SK-N-SH (cell line): ENCODE measurements around the gene ACOT8. TPM values are rescaled to one million over a fixed set of nuclear protein-coding genes. Genes with fewer than 3 reads are reported as not detected.

Experiments used
- CTCF ChIA-PET: fragments of 300-600, 350-600 bp; formaldehyde crosslinking; extraction: SDS; loops from one replicate; lab custom pipeline; 2021; lab: Yijun Ruan, JAX
- POLR2A ChIA-PET: fragments of 350-600 bp; sonication (Branson Sonifier 250); formaldehyde crosslinking; extraction: SDS; loops from one replicate; lab custom pipeline; 2020; ENCODE audit warnings: antibody characterized with exemption, inconsistent platforms; lab: Yijun Ruan, JAX
- DNase-seq: peaks from one replicate; pipeline ENCODE4 v3.0.0; 2012
- H2AFZ ChIP-seq: fragments of 200-600 bp; sonication (generic); 2 replicates; pipeline ENCODE4 v1.8.1; 2016; ENCODE audit warnings: antibody characterized with exemption, mild to moderate bottlenecking, low read depth
- H3F3A ChIP-seq: fragments of 200-600 bp; sonication (generic); replicated peaks from 2 replicates; pipeline ENCODE3; 2016; ENCODE audit warnings: antibody characterized with exemption, mild to moderate bottlenecking; ENCODE audit not compliant: insufficient read depth
- H3K27ac ChIP-seq, 2 experiments: fragments of 200-500 bp in 1 of 2; fragments of 200-600 bp in 1 of 2; sonication (Bioruptor generic) in 1 of 2; sonication (generic), shearing (Covaris generic) in 1 of 2; 2 replicates each; pipeline versions ENCODE4 v1.5.1 to v1.6.1; 2014 to 2016; ENCODE audit warnings: low read depth in 2 of 2, inconsistent platforms in 1 of 2, low read length in 1 of 2, mild to moderate bottlenecking in 1 of 2, mixed read lengths in 1 of 2
- H3K27me3 ChIP-seq: fragments of 200-600 bp; sonication (generic), shearing (Covaris generic); 2 replicates; pipeline ENCODE4 v1.6.1; 2016; ENCODE audit warnings: mixed run types; ENCODE audit not compliant: insufficient read depth
- H3K36me3 ChIP-seq, 2 experiments: fragments of 200-500 bp in 1 of 2; fragments of 200-600 bp in 1 of 2; sonication (Bioruptor generic) in 1 of 2; sonication (generic) in 1 of 2; replicated peaks in 1 of 2; 2 replicates each; pipeline versions ENCODE3 to v1.5.1; 2014 to 2016; ENCODE audit warnings: low read length in 1 of 2, mild to moderate bottlenecking in 1 of 2; ENCODE audit not compliant: insufficient read depth in 2 of 2, control insufficient read depth in 1 of 2
- H3K4me1 ChIP-seq, 2 experiments: fragments of 200-500 bp in 1 of 2; fragments of 200-600 bp in 1 of 2; sonication (Bioruptor generic) in 1 of 2; sonication (generic), shearing (Covaris generic) in 1 of 2; 2 replicates each; pipeline versions ENCODE4 v1.5.1 to v1.6.1; 2014 to 2016; ENCODE audit warnings: low read depth in 1 of 2, low read length in 1 of 2, mixed run types in 1 of 2; ENCODE audit not compliant: insufficient read depth in 2 of 2, control insufficient read depth in 1 of 2
- H3K4me2 ChIP-seq: fragments of 200-600 bp; sonication (generic), shearing (Covaris generic); 2 replicates; pipeline ENCODE4 v1.6.1; 2017; ENCODE audit warnings: mixed run types
- H3K4me3 ChIP-seq, 2 experiments: fragments of 200-500 bp in 1 of 2; fragments of 200-600 bp in 1 of 2; sonication (Bioruptor generic) in 1 of 2; sonication (generic), shearing (Covaris generic) in 1 of 2; 2 replicates each; pipeline versions ENCODE4 v1.5.1 to v1.8.1; 2014 to 2016; ENCODE audit warnings: low read depth in 2 of 2, inconsistent platforms in 1 of 2, low read length in 1 of 2, mild to moderate bottlenecking in 1 of 2, mixed read lengths in 1 of 2, moderate library complexity in 1 of 2
- H3K79me2 ChIP-seq: fragments of 200-600 bp; sonication (generic); 2 replicates; pipeline ENCODE4 v1.8.1; 2017; ENCODE audit warnings: mild to moderate bottlenecking; ENCODE audit not compliant: insufficient read depth
- H3K9ac ChIP-seq: fragments of 200-600 bp; sonication (generic); 2 replicates; pipeline ENCODE4 v1.6.1; 2017; ENCODE audit warnings: mixed run types
- H3K9me2 ChIP-seq: fragments of 200-600 bp; sonication (generic); 2 replicates; pipeline ENCODE4 v1.6.1; 2017; ENCODE audit warnings: mixed run types
- H3K9me3 ChIP-seq: fragments of 200-600 bp; sonication (generic); 2 replicates; pipeline ENCODE4 v1.6.1; 2017; ENCODE audit warnings: mixed run types, mild to moderate bottlenecking, moderate library complexity
- H4K20me1 ChIP-seq: fragments of 200-600 bp; sonication (generic); 2 replicates; pipeline ENCODE4 v1.6.1; 2017; ENCODE audit warnings: mild to moderate bottlenecking, mixed run types; ENCODE audit not compliant: insufficient read depth
- CHD2 ChIP-seq: fragments of 150-350 bp; IDR thresholded peaks from 2 replicates; pipeline ENCODE4 v1.6.1; 2018; ENCODE audit warnings: low read length; ENCODE audit not compliant: partially characterized antibody
- EP300 ChIP-seq, 2 experiments: IDR thresholded peaks; 2 replicates each; pipeline versions ENCODE4 v1.4.0 to v1.6.1; 2012; ENCODE audit warnings: borderline replicate concordance in 1 of 2, low read depth in 1 of 2, low read length in 1 of 2
- GABPA ChIP-seq: IDR thresholded peaks from 2 replicates; pipeline ENCODE4 v1.4.0; 2012; ENCODE audit warnings: low read depth, mild to moderate bottlenecking
- GATA2 ChIP-seq: sonication (generic); formaldehyde crosslinking; IDR thresholded peaks from 2 replicates; pipeline ENCODE4 v1.5.0; 2020; ENCODE audit warnings: mild to moderate bottlenecking, missing genetic modification reagents
- IRF3 ChIP-seq: fragments of 150-350 bp; IDR thresholded peaks from 2 replicates; pipeline ENCODE4 v1.6.1; 2016; ENCODE audit warnings: mild to moderate bottlenecking, low read depth, low read length
- JUND ChIP-seq: IDR thresholded peaks from 2 replicates; pipeline ENCODE4 v1.4.0; 2012
- MAX ChIP-seq: IDR thresholded peaks from 2 replicates; pipeline ENCODE4 v1.4.0; 2012; ENCODE audit warnings: low read depth
- MEF2A ChIP-seq: IDR thresholded peaks from 2 replicates; pipeline ENCODE4 v1.4.0; 2012; ENCODE audit warnings: low read depth, borderline replicate concordance
- MXI1 ChIP-seq: IDR thresholded peaks from 2 replicates; pipeline ENCODE4 v1.6.1; 2012; ENCODE audit warnings: mild to moderate bottlenecking, low read depth, low read length, improper control_type of control experiment
- PBX3 ChIP-seq: IDR thresholded peaks from 2 replicates; pipeline ENCODE4; 2012
- RFX5 ChIP-seq: IDR thresholded peaks from 2 replicates; pipeline ENCODE4 v1.6.1; 2012; ENCODE audit warnings: mild to moderate bottlenecking, improper control_type of control experiment, low read length
- RXRA ChIP-seq: IDR thresholded peaks from 2 replicates; pipeline ENCODE4 v1.4.0; 2012; ENCODE audit warnings: low read depth, mild to moderate bottlenecking, borderline replicate concordance
- SIN3A ChIP-seq: IDR thresholded peaks from 2 replicates; pipeline ENCODE4 v1.6.1; 2012; ENCODE audit warnings: low read depth, mild to moderate bottlenecking, low read length, moderate library complexity, borderline replicate concordance
- TAF1 ChIP-seq: IDR thresholded peaks from 2 replicates; pipeline ENCODE4 v1.6.1; 2012; ENCODE audit warnings: low read depth, mild to moderate bottlenecking, low read length, moderate library complexity, borderline replicate concordance
- TCF12 ChIP-seq: IDR thresholded peaks from 2 replicates; pipeline ENCODE4 v1.4.0; 2012
- YY1 ChIP-seq: IDR thresholded peaks from 2 replicates; pipeline ENCODE4 v1.4.0; 2012; ENCODE audit warnings: low read depth, mild to moderate bottlenecking
- ZBTB33 ChIP-seq: IDR thresholded peaks from 2 replicates; pipeline ENCODE4 v1.4.0; 2012; ENCODE audit warnings: low read depth, borderline replicate concordance
- WGBS: methylation state at CpG from one replicate; pipeline ENCODE4 v1.1.6; 2017; ENCODE audit warnings: low lambda C conversion rate; 5-methylcytosine and 5-hydroxymethylcytosine counted together
- polyA plus RNA-seq, 3 experiments: library from polyadenylated mRNA; depleted of rRNA; stranded (reverse); fragments of >200 nt; gene quantifications; 2 replicates each; pipeline ENCODE4 v1.2.3, GENCODE V29; 2012

ACOT8 gene
- polyA plus RNA-seq, 1 of the 3 experiments (the other 2 are of a cell fraction), result 48.4 TPM

- POLR2A ChIA-PET, result interaction anchor here (1.5 kb wide), 1 partner anchor 9 kb away, joined by 3 read pairs; no protein-coding TSS in a partner anchor
- CTCF ChIA-PET, result interaction anchor here (1.6 kb wide), 1 partner anchor 42 kb away, joined by 3 read pairs; no protein-coding TSS in a partner anchor
- H3K9ac ChIP-seq, result no peak overlapping the region
- no peak for TF ChIP-seq MXI1
- TF ChIP-seq RFX5, result no peak
- TF ChIP-seq MAX, result no peak
- TF ChIP-seq TAF1, result no peak
- no peak for TF ChIP-seq RXRA
- no peak for TF ChIP-seq PBX3
- no peak for TF ChIP-seq MEF2A
- no peak for TF ChIP-seq IRF3
- TF ChIP-seq ZBTB33, result no peak
- TF ChIP-seq SIN3A, result no peak
- no peak for TF ChIP-seq JUND
- no peak for TF ChIP-seq GABPA
- TF ChIP-seq TCF12, result no peak
- no peak for TF ChIP-seq GATA2 (CRISPR knock-in tag)
- no peak for TF ChIP-seq CHD2
- no peak for TF ChIP-seq EP300 (IDR thresholded peaks at IDR 0.05; ENCODE audit: borderline replicate concordance in 1 of 2, low read depth in 1 of 2, low read length in 1 of 2)
- TF ChIP-seq YY1, result no peak
- H3K4me1 ChIP-seq, result no peaks in the 10 kb centered on the region
- H3F3A ChIP-seq, result peaks cover 3% of the 10 kb centered on the region
- H3K4me2 ChIP-seq, result no peak overlapping the region
- 87% methylated on average over 8 of the region's 8 CpGs for WGBS
- H3K27ac ChIP-seq, result no peak overlapping the region
- H3K79me2 ChIP-seq, result peaks cover 7% of the 10 kb centered on the region; the same call in 1 of the 2 replicates
- H4K20me1 ChIP-seq, result no peaks in the 10 kb centered on the region
- no peak for DNase-seq
- no peak overlapping the region for H2AFZ ChIP-seq
- no peaks in the 10 kb centered on the region for H3K9me2 ChIP-seq
- H3K4me3 ChIP-seq, result no peak overlapping the region
- no peaks in the 10 kb centered on the region for H3K27me3 ChIP-seq
- peaks cover 28 to 33% of the 10 kb centered on the region in 2 experiments for H3K36me3 ChIP-seq
- no peaks in the 10 kb centered on the region for H3K9me3 ChIP-seq
Measured at GRCh38 chr20:45848421-45848820, 8.8 kb downstream of the ACOT8 start.
